Endometrium (tissue), 2 donors: ENCODE data around the gene MRPS35.
A peak's percentile ranks its signal among the peaks of the same experiment; 100 is the strongest.

ENCODE experiments used
- FAIRE-seq: peaks from 2 replicates; lab custom pipeline; 2012; peaks lifted over from hg19 to GRCh38; lab: Jason Lieb, UNC
- donor health status: control.
- donor health status: control.

The MRPS35 gene

DNA sequence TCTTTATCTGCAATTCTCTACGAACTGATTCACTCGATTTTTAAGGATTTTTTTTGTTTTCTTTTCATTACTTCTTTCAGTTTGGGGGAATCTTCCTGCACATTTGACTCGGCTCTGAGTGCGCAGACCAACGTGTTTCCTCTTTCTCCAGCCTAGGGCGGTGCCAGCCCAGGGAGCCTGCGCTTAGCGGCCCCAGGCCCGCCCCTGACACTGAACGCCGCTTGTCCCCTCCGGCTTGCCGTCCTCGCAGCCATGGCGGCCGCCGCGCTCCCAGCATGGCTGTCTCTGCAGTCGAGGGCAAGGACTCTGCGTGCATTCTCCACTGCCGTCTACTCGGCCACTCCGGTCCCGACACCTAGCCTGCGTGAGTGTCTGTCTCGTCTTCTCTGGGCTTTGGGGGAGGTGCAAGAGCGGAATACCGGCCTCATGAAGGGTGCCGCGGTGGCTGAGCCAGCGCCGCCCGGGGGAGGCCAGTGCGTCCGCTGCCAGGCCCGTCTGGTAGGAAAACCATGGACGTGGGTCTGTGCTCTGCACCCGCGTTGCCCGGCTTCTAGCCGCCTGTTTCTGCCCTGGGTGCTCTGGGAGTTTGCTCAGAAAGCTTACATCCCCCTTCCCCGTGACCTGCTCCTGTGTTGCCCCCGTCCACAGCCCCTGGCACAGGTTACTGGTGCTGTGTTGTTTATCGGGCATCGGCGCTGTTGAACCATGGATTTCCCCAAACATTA is at the start of gene MRPS35:
Gene MRPS35, plus strand, starts transcription at position 241 of the 725 bp plus-strand sequence. Its CDS starts 12 bp downstream, at position 253.
- peak; percentile 33 for FAIRE-seq

DNA sequence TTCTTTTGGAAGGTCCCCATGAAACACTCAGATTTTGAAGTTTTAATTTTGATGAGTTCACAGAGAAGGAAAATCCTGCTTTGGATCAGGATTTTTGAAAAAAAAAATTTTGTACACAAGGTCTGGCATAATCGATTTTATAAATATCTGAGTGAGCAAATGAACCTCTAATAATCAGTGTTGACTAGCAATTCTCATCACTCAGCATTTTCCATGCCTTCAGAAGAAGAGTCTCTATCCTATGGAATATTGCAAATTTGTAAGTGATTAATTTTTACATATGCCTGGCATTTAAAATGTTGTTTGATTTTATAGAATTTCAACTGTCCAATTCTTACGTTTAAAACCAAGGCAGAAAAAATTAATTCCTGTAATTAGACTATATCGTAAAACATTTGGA is 44.9 kb upstream of the MRPS35 start:
- no peak for FAIRE-seq

DNA sequence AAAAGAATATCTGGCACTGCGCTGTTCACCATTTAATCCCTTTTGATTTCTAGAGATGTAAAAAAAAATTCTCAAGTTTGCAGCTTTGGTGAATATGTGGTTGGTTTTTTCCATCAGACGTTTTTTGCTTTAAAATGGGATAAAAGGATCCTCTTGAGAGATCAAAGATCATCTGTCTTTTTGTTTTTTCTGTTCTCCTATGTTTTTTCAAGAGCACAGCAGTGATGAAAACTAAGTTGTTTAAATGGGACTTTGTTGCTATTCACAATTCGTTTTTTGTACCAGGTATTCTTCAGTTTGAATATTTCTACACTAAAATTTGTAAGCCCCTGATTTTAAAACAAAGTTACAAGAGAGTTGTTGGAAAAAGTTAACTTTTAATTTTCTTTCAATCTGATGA is 44.1 kb upstream of the MRPS35 start:
- FAIRE-seq: no peak

DNA sequence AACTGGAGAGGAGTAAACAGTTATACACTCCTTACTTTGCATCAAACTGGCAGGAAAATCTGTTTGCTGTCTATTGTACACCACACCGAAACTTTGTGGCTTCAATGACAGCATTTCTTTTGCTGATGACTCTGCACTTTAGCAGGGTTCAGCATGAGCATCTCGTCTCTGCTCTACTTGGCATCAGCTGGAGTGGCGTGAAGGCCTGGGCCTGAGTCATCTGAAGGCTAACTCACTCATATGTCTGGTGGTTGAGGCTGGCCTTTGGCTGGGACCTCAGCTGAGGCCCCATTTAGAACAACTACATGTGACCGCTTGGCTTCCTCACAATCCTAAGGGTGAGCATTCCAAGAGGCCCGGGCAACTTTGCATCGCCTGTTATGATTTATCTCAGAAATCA is 43.1 kb upstream of the MRPS35 start:
- no peak for FAIRE-seq

DNA sequence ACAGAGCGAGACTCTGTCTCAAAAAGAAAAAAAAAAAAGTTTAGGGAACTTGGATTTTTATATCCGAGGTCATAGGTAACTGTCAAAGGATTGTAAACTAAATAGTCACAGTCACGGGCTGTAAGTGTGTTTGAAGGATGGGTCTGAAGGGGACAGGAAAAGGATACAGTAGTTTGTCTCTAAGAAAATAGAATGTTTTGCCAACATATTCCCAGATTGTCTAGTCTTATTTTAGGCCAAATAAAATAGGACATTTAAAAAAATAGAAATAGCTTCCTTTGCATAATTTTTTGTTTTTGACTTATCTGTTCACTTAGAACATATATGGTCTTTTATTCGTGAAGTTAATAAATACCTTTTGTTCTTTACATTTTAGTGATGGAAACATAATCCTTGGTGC is 38.6 kb upstream of the MRPS35 start:
- FAIRE-seq: no peak

DNA sequence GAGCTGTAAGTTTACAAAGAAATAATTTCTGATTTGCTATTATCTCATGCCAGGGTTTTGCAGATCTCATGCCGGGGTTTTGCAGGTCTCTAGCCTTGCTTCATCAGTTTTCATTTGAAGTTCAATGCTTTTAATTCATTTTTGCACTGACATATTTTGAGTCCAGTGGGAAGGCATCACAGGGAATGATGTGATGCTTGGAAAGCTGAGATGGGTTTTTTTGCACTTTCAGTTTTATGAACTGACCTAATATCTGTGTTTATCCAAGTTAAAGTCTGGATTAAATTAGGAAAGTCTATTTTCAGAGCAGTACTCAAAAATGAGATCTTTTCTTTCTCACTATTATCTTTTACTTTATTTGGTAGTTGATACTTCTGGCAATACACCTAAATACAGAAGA is 38.0 kb upstream of the MRPS35 start:
- no peak for FAIRE-seq

DNA sequence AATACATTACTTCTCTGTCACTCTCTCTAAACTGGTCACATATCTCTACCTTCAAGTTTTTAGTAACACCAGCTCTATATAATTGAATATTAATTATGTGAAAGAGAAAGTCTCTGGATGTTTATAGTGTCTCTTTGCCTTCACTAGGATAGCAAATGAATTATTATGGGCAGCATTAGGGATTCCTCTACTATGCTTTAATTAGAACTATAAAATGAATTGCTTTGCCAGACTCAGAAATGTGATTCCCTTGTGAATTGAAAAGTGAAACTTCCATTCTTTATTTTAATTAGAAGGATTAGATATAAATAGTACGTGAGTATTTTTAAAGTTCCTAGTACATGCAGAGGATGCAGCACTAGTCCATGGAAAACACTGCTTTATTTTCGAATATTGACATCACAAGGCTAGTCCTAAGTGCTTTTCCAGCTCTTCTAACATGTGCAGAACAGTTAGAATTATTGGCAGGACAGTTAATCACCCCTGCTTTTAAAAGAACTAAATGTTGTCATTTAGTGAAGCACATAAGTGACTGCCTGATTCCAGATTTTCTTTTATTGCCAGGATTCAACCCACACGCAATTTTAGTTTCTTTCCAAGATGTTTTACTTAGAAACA is 37.4 kb upstream of the MRPS35 start:
- FAIRE-seq: no peak

DNA sequence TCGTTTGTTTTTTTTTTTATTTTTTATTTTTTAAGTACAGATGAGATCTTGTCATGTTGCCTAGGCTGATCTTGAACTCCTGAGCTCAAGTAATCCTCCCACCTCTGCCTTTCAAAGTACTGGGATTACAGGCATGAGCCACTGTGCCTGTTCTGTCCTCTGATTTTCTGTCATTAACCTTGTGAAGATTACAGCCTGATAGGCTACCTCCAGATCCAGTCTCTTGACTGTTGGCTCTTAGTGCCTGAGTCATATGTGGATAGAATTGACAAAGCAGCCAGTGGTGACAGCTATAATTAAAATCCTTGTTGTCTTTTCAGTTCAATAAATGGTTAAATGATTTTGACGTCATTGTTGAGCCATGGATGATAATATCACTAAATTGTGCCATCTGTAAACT is 35.6 kb upstream of the MRPS35 start:
- no peak for FAIRE-seq

DNA sequence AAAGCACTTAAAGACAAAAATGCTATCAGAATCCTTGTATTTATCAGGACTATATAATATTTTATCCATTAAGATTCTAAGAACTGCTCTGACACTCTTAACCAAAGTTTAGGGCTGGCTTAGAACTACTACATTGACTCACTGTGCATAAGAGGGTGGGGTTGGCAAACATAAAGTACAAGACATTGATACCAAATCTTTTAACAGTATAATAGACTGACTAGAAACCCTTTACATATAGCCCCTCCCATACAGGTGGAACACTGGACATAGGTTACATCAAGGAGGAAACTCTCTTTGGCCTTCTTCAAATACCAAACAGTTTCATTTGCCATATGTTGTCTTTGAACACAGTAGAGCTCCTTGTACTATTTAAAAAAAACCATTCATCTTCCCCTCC is 30.0 kb upstream of the MRPS35 start:
- FAIRE-seq: no peak

DNA sequence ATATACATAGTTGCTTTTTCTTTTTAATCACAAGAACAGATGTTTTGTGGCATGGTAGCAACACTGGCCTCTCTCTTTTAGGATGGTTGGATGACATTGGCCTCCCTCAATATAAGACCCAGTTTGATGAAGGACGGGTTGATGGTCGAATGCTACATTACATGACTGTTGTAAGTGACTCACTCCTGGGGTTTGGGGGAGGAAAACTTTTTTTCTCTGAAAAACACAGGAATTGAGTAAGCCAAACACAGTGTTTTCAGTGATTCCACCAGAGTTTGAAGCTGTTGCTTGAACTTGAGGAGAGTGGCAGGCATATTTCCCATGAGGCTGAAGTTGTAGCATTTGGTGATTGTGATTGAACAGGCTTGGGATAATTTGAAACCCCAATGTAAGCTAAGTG is 28.1 kb upstream of the MRPS35 start:
- FAIRE-seq: no peak

DNA sequence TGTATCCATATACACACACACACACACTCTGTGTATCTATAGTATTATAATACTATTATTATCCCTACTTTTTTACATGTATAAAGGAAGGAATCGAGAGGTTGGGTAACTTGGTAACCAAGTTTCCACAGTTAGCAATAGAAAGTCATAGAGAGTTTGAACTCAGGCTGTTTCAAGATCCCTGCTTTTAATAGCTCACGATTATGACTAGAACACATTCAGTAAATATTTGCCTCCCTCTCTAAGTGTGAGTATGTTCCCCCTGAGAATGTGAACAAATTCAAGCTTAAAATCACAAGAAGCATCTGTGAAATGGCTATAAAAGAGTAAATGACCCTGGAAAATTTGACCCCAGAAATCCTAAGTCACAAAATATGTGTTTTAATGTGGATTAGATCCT is 25.4 kb upstream of the MRPS35 start:
- no peak for FAIRE-seq

DNA sequence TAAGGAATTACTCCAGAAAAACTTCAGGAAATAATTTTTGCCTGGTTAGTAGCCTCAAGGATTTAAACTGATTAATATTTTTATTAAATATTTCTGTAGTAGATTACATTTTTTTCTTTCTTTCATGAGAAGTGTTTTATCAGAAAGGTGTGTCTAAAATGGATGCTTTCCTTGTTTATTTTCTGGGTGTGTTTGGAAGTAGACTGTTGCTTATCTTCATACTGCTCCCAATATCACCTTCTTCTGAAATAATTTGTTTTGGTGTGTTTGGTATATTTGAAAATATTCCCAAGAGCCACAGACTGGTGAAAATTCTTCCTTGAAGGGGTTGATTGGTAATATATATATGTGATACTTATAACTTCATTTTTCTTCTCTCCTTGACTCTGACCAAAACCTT is 24.5 kb upstream of the MRPS35 start:
- FAIRE-seq: no peak

DNA sequence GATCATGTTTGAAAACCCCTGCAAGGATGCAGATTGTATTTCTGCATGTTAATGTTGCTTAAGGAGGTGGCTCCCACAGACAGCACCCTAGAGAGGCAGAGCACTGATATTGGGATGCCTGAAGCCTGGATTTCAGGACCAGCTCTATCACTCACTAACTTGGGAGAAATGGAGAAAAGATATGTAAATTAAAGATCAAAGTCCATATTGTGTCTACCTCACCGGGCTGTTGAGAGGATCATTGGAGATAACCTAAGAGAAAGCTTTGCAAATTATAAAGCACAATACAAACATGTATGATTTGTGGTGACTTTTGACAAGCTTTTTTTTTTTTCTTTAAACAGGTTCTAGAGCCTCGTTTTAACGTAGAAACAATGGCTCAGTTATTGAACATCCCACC is 22.0 kb upstream of the MRPS35 start:
- no peak for FAIRE-seq

DNA sequence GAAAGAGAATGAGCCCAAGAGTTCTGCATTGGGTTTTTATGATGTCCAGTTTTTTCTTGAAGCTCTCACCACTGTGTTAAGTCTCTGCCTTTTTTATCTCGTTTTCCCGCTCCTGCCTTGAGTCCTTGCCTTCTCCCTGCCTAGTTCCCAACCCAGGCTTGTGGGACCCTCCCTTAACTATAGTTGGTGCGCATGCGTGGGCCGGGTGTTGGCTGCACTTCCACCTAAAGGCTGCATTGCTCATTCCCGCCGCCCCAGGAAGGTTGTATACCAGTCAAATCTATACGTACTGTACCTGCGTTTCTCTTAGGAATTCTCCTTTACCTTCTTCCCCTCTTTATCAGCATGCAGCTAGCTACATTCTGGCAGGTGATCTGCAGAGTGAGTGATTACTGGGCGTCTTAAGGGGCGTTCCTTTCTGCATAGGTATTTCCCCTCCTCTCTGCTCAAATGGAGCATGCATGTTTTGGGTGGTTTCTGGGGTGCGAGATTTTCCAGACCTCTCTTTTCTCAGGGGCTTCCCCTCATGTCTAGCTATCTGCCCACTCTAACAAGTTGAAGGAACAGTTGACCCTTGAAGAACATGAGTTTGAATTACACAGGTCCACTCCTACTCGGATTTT is 21.0 kb upstream of the MRPS35 start:
- FAIRE-seq: no peak

DNA sequence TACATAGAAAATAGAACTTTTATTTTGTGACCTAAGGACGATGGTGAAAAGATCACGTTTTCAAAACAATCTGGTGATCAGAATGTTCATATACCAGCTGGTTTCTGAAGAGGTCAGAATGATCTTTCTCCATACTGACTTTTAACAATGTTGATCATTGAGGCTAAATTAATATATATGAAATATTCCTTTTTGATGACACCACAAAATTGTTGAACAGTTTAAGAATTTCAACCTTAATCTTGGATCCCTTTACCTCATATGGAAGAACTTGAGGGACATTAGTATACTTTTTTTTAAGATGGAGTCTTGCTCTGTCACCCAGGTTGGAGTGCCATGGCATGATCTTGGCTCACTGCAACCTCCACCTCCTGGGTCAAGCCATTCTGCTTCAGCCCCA is 17.2 kb upstream of the MRPS35 start:
- no peak for FAIRE-seq

DNA sequence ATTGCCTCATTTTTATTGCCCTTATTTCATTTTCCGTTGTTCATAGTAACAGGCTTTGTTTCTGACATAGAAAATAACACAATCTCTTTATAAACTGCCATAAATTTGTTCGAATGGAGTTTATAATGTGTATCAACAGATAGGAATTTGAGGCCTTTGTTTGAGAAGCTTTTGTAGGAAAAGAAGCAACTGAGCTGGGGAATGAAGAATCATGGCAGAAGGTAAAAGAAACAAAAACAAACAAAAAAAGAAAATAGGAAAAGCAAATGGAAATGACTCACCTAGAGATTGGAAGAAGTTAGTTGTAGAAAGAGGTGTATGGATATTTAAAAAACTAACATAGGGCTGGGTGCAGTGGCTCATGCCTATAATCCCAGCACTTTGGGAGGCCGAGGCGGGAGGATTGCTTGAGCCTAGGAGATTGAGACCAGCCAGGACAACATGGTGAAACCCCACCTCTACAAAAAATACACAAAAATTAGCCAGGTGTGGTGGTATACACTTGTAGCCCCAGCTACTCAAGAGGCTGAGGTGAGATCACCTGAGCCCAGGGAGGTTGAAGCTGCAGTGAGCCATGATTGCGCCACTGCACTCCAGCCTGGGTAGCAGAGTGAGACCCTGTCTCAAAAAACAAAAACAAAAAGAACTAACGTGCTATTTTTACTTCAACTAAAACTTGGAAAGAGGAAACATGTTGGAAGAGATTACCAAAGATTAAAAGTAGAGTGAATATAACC is 14.9 kb upstream of the MRPS35 start:
- no peak for FAIRE-seq

DNA sequence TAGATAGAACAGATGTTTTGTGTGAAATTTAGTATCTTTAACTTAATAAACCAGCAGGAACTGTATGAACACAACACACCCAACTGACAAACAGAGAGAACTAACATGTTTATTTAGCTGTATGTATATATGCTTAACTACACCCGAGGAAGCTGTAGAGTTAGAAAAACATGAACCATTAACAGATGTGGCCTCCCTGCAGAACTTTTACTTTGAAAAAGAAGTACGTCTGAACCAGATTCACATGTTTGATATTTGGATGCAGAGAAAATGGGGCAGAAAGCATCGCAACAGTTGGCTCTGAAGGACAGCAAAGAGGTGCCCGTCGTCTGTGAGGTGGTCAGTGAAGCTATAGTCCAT is 14.4 kb upstream of the MRPS35 start, which contains the start of gene REP15:
Gene REP15, plus strand, starts transcription at position 155 of the 360 bp plus-strand sequence. Its CDS starts 116 bp downstream, at position 271.
- FAIRE-seq: no peak

DNA sequence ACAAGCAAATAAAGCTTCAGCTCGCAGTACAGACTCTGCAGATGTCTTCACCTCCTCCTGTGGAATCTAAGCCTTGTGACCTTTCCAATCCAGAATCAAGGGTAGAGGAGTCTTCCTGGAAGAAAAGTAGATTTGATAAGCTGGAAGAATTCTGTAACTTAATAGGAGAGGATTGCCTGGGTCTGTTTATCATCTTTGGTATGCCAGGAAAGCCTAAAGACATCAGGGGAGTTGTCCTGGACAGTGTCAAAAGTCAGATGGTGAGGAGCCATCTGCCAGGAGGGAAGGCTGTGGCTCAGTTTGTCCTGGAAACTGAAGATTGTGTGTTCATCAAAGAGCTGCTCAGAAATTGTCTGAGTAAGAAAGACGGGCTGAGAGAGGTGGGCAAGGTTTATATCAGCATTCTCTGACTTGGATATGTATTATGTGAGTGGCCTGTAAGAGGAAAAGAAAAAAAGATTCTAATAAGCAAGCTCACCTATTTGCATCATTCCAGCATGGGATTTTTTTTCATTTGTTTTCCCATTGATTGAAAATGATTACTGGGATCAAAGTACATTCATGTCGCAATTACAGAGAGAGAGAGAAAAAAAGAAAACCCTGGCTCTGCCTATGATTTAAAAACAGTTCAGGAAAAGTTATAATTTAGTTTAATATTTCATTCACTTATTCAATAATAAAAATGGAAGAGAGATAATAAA is 13.6 kb upstream of the MRPS35 start:
- FAIRE-seq: no peak

DNA sequence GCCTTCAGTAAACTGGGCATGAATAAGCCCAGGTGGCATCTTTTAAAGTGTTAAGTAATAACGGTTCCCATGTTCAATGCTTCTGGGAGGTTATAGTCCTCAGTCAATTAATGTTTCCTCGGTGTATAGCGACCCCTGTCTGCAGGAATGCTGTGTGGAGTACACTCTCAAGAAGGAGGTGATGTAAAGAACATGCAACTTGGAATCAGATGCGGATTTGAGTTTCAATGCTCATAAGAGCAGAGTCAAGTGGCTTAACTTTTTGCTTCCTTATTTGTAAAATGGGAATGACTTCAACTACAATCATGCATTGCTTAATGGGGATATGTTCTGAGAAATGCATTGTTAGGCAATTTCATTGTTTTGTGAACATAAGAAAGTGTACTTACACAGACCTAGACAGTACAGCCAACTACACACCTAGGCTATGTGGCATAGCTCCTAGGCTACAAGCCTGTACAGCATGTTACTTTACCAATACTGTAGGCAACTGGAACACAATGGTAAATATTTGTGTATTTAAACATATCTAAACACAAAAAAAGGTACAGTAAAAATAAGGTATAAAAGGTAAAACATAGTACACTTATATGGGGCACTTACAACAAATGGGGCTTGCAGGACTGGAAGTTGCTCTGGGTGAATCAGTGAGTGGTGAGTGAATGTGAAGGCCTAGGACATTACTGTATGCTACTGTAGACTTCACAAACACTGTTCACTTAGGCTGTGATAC is 6.7 kb upstream of the MRPS35 start:
- no peak for FAIRE-seq

DNA sequence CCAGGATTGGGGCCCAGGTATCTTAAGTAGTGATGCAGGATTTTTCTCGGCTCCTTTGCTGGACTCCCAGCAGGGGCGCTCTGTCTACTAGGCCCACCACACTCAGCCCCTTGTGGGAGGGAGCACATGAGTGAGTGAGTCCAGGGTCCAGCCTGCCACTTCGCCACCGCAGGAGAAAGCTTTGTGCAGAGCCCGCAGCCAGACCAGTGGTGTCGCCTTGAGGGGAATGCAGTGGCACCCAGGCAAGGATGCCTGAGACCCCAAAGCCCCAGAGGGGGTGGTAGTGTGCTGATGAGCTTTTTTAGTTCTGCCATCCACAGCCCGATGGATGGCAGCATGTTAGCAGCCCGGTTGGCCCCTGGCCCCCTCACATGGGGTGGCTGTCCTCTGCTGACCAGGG is 5.4 kb upstream of the MRPS35 start:
- no peak for FAIRE-seq

DNA sequence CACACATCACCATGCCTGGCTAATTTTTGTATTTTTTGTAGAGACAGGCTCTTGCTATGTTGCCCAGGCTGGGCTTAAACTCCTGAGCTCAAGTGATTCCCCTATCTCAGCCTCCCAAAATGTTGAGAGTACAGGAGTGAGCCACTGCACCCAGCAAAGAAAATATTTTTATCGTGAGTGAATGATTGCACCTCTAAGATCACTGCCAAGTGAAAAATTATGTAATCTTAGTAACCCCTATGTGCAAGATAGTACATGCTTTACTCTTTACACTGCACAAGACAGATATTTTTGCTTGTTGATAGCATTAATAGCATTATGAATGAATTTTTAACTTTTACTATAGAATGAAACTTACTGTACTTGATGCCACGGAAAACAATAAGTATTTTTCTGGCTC is 3.4 kb upstream of the MRPS35 start:
- FAIRE-seq: no peak
